Activated CD4-positive, alpha-beta T cell treated with anti-CD3 and anti-CD28 coated beads, Interleukin-2, amount 50 U/mL, for 48 hours (primary cell): ENCODE measurements around the gene KRTAP4-3.
"Not testable (repeated sequence)": the region's sequence is repeated elsewhere in the genome, so short reads cannot be mapped to it uniquely, and the experiment has no call there.

Experiments
- DNase-seq, 2 experiments: peaks; one replicate each; pipeline ENCODE4 v3.0.0-alpha.2; 2020

Gene KRTAP4-3

DNA sequence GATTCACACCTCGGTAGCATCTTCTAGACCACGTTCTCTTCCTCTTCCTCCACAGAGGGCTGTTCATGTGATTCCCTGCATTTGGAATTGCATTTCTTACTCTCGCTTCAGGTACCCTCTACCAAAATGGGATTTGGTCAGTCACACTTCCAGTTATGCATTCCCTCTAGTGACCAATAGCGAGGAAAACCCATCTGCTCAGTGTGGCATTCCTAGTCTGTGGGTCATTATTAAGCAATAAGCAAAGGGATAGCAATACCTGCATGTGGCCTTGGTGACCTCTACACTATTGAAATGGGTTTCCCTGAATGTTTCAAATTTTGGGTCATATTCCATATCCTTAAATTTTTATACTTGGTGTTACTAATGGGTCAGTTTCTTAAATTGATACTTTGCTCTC is 18.0 kb downstream of the KRTAP4-3 start:
- no peak for DNase-seq

DNA sequence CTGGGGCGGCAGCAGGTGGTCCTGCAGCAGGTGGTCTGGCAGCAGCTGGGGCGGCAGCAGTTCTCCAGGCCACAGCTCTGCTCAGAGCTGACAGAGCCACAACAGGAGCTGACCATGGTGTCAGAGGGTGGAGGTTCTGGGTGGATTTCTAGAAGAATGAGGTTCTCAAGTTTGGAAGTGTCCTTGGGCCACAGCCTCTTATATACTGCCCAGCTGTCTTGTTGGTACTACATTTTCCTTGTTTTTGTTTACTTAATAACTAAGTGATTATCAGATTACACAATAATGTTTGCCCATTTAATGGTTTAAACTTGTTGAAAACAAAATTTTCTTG is 18.4 kb downstream of the KRTAP4-3 start, which contains the start of gene KRTAP4-5:
TSS of gene KRTAP4-5 (minus strand) at position 174 of the 334 bp plus-strand sequence. CDS start at position 116, 58 bp downstream.
- no peak for DNase-seq

DNA sequence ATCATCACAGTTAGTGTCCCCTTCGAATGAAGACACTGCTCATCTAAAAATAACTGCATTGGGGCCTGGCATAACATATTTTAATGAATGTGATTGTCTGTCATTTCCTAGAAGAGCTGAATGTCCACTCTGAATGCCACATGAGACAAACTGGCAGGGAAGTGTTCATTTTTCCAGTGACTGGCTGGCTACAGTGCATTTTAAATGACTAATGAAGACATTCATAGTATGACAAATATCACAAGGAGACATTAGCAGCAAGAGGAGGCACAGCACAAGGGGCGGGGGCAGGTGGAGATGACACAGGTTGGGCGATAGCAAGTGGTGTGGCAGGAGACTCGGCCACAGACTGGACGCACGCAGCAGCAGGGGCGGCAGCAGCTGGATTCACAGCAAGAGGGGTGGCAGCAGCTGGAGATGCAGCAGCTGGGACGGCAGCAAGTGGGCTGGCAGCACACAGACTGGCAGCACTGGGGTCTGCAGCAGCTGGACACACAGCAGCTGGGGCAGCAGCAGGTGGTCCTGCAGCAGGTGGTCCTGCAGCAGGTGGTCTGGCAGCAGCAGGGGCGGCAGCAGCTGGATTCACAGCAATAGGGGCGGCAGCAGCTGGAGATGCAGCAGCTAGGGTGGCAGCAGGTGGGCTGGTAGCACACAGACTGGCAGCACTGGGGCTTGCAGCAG is 18.9 kb downstream of the KRTAP4-3 start:
- not testable (repeated sequence) for DNase-seq

DNA sequence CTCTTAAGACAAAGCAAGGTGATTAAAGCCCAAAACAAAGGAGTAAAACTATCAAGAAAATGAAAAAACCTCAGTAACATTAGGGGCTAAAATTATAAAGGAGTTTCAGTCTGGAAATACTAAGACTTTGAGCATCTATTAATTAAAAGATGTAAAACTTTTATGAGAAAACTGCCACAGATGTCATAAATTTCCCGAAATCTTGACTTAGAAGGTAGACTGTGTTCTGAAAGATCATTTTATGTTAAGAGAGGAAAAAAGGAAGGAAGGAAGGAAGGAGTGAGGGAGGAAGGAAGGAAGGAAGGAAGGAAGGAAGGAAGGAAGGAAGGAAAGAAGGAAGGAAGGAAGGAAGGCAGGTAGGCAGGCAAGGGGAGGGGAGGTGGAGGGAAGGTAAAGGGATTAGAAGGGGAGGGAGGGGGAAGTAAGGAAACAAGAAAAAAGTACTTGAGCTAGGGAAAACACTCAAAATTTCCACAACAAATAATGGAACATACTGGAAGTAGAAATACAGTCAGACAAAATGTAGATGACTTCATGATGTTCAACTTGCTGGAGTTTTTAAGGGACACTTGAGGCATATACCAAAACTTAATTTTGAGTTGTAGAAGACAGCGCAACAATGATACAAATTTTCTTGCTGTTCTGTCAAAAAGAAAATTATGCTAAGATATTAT is 20.4 kb downstream of the KRTAP4-3 start:
- DNase-seq, result no peak

DNA sequence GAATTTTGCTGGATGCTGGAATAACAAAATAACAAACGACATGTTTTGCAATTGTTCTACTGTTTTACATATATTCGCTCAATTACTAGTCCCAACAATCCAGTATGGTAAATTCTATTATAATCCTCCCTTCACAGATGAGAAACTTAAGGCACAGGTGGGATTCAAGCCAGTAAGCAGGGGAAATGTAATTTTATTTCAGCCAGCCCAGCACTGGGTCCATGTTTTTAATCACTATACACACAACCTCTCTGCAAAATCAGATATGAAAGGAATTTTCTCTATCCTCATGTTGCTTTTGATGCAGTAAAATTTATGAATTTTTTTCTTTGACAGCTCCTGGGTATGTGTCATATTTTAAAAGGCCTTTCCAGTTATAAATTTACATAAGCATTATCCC is 22.8 kb downstream of the KRTAP4-3 start:
- DNase-seq, result no peak

DNA sequence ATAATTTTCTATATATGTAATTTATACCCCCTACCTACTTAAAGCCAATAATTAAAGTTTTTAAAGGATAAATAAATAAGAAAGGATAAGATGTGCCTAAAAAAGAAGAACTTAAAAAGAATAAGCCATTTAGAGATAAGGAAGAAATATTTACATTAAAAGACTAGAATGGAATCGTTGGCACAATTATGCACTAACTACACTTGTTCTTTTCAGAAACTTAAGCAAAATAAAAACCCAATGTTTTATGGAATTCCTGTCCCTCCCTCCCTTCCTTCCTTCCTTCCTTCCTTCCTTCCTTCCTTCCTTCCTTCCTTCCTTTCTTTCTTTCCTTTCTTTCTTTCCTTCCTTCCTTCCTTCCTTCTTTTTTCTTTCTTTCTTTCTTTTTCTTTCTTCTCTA is 23.2 kb downstream of the KRTAP4-3 start:
- DNase-seq, result no peak

DNA sequence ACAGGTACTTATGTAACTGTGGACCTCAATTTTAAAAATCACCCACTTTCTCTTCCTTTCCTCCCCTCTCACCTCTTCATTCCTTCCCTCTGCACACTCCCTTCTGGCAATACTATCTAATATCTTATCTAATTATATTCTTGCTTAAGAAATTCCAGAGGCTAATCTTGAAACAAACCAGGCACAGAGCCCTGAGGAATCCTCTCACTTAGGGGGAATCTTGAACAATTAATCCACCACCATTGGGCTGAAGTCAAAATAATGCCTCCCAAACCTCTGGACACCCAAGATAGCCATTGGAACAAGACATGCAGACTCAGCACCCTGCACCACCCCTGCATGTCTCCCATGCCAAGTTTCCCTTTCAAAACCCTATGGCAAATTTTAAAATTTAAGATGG is 26.7 kb downstream of the KRTAP4-3 start:
- no peak for DNase-seq

DNA sequence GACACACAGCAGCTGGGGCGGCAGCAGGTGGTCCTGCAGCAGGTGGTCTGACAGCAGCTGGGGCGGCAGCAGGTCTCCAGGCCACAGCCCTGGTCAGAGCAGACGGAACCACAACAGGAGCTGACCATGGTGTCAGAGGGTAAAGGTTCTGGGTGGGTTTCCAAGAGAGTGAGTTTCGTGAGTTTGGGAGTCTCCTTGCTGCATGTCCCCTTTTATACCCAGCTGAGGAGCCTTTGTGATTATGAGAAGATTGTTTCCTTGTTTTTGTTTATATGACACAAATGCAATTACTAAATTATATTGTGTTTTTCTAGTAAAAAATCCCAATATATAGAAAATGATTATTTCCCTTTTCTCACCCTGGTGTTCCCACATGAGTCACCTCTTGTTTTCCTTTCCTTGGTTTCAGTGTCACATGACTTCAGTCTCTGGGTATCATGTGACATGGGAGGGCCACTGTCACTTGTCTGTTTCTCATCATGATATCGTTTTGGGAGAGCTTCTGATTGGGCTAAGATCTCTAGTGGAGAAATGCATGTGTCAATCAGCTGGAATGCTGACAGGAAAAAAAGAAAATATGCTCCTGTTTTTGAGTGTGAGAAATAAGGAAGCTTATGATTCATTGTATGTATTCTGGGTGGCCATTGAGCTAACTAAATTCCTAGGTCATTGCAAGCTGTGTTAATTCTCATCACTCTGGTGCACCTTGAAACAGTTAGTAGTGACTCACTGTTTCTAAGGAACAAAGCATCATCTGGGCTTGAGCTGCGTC is 27.5 kb downstream of the KRTAP4-3 start, which contains the start of gene KRTAP4-6:
TSS of gene KRTAP4-6 (minus strand) at position 185 of the 772 bp plus-strand sequence. CDS start at position 128, 57 bp downstream.
- no peak for DNase-seq

DNA sequence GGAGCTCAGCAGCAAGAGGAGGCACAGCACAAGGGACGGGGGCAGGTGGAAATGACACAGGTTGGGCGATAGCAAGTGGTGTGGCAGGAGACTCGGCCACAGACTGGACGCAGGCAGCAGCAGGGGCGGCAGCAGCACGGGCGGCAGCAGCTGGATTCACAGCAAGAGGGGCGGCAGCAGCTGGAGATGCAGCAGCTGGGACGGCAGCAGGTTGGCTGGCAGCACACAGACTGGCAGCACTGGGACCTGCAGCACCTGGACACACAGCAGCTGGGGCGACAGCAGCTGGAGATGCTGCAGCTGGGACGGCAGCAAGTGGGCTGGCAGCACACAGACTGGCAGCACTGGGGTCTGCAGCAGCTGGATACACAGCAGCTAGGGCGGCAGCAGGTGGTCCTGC is 28.2 kb downstream of the KRTAP4-3 start:
- not testable (repeated sequence) for DNase-seq

DNA sequence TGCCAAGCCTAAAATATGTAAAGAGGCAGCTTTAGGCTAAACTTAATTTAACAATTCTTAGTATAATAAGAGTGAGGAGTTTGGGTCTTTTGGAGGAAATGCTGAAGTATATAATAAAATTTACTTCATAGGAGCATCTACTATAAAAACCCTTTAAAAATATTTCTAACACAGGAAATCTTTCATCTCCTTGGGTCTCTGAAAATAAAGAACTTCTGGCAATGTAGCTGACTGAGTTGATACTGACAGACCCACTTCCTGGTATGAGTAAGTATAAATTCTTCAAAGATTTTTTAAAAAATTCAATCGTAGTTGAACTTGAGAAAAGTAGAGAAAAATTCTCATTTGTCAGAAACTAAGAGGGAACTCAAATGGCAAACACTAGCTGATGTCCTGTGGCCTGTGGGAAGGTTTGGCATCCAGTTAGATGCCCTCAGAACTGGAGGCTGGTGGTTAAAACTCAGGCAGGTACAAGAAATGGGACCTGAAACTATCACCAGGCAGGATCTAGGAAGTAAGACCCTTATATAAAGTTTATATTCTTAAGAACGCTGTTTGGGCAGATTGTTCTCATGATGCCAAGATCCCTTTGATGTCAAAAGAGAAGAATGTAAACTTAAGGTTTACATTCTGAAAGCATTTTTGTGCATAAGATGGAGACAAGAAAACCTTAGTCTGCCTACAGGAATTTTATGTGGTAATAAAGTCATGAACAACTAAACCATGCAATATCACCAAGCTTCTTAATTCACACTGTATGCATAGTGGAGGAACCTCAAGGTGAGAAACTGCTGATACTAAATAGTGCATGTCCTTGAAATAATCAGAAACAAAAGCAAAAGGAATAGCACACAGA is 33.9 kb downstream of the KRTAP4-3 start:
- no peak for DNase-seq

DNA sequence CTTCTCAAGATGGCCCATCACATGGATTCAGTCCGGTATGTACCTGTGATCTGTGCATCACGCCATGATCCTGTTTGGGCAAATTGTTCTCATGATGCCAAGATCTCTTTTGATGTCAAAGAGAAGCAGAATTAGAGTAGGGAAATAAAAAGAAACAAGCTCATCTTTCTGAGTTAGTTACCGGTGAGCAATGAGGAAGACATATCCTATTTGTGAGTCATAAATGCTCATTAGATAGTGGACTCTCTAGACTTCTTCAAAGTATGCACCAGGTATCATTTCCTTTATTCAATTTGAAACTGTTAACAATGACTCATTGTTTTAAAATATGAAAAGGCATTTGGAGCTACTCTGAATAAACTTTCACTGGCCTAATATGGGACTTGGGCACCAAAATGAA is 36.0 kb downstream of the KRTAP4-3 start:
- no peak for DNase-seq

DNA sequence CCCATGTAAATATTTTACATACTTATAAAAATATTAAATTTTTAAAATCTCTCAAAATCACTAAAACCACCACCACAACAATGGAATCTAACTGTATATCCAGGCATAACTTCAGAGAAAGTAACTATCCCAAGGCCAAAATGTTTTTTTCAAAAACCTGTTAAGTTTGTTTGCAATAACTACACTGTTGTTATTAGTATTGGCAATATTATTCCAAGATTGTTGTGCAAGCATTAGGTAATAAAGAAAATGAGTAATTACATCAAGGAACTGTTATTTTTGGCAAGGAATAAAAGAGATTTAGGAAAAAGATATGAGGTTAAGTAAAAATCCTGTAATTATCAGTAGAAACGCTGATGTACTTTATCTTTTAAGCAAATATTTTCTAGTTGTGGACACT is 40.6 kb downstream of the KRTAP4-3 start:
- no peak for DNase-seq

DNA sequence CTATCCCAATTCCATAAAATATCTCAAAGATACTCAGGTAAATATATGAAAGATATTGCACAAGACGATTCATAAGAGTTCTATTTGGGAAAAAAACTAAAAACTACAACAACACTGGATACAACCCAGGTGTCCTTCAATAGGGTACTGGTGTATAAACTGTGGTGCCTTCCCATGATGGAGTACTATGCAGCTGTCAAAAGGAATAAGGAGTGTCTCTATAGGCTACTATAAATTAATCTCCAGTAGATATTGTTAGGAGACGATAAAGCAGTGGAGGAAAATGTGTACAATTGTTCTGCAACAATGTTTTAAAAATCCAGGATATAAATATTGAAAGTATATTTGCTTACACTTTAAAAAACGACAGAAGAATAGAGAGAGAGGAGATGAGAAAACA is 41.6 kb downstream of the KRTAP4-3 start:
- no peak for DNase-seq

DNA sequence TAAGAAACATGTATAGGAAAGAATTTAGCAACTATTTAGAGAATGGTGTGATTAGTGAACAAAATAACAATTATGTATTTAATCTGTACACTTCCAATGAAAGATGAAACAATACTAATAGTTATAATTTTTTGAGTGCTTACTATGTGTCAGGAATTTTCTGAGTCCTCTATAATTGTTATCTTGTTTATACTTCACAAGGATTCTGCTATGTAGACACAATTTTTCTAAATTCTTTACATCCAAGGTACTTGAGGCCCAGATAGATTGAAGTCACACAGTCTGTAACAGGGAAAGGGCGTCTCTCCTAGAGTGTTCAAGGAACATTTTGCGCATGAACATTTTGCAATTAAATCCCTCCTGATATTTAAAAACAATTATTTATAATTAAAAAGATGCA is 43.0 kb downstream of the KRTAP4-3 start:
- DNase-seq, result no peak

DNA sequence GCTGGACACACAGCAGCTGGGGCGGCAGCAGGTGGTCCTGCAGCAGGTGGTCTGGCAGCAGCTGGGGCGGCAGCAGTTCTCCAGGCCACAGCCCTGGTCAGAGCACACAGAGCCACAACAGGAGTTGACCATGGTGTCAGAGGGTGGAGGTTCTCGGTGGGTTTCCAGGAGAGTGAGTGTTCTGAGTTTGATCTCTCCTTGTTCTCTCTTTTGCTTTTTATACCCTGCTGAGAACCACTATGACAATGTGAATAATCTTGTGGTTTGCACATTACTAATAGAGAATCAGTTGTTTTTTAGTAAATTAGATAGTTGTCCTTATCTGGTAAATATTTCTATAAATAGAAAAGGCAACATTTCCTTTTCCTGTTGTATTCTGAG is 44.0 kb downstream of the KRTAP4-3 start, which contains the start of gene KRTAP4-12:
TSS of gene KRTAP4-12 (minus strand) at position 192 of the 381 bp plus-strand sequence. CDS start at position 132, 60 bp downstream.
- not testable (repeated sequence) for DNase-seq

DNA sequence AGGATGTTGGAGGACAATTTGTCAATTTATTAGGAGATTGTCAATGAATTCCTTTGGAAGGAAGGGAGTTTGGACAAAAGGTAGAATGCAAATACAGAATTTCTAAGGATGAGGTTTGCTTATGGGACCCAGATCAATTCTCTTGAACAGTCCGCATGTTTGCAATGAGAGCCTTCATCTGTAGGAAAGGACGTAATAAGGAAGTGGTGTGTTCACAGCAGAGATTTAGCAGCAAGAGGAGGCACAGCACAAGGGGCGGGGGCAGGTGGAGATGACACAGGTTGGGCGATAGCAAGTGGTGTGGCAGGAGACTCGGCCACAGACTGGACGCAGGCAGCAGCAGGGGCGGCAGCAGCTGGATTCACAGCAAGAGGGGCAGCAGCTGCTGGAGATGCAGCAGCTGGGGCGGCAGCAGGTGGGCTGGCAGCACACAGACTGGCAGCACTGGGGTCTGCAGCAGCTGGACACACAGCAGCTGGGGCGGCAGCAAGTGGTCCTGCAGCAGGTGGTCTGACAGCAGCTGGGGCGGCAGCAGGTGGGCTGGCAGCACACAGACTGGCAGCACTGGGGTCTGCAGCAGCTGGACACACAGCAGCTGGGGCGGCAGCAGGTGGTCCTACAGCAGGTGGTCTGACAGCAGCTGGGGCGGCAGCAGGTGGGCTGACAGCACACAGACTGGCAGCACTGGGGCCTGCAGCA is 44.6 kb downstream of the KRTAP4-3 start:
- DNase-seq, result not testable (repeated sequence)

DNA sequence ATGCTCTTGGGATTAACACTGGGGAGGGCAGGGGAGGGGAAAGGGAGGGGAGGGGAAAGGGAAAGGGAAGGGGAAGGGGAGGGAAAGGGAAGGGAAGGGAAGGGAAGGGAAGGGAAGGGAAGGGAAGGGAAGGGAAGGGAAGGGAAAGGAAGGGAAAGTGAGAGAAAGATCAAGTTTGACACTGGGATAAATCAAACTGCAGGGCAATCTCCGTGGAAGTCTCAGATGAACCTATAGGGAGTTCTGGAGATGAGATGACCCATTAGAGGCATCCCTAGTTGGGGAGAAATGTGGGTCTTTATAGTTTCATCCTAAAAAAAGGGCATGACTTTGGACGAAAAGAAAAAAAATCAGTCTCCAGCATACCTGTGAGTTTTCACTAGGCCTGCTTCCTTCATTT is 46.3 kb downstream of the KRTAP4-3 start:
- no peak for DNase-seq

DNA sequence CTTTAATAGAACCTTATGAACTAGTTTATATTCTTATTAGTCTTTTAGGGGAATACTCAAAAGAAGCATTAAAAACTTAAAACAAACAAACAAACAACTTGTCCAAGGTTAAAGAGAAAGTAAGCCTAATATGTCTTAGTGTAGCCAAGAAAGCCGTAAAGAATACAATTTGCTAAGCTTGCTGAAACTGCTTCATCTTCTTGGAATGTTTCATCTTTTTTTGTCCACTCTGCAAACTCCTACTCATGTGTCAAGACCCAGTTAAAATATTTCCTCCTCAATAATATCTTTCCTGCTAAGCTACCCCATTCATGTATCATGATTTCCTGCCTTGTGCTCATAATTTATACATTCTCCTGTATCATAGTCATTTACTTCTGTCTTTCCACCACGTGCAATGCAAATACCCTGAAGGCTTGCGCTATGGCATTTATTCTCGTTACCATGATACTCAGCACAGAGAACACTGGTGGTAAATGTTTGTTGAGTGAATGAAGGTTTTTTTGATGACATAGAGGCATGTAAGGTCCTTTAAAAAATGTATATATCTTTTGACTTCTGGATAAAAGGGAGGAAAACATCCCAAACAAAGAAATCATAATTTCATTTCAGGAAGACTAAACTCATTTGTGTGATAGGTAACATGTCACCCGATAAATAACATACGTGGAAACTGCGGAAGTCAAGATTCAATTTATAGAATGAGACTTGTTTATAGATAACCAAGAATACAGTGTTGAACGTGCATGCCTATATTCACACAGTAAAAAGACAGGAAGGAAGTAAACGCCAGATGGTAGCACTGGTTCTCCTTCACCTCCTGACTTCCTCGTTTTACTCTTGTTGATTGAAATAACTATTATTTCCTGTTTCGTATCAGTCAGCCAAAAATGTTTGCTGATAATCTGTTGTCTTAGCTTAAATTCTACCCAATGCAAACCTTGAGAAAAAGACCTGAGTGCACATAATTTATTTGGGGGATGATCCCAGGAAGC is 48.0 kb downstream of the KRTAP4-3 start:
- not testable (repeated sequence) for DNase-seq

DNA sequence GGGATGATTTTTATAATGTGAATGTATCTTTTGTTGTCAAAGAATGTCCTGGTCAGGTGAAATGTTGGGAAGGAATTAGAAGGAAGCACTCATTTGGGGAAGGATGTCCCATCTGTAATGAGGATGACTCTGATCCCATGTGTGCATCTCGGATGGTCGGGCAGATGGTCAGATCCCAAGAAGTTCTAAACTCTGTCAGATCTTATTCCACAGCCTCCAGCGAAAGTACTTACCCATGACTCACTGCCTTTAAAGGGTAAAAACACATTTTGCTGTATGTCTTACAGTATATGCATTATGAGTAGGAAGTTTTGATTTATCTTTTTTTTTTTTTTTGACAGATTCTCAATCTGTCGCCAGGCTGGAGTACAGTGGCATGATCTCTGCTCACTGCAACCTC is 49.3 kb downstream of the KRTAP4-3 start:
- no peak for DNase-seq

DNA sequence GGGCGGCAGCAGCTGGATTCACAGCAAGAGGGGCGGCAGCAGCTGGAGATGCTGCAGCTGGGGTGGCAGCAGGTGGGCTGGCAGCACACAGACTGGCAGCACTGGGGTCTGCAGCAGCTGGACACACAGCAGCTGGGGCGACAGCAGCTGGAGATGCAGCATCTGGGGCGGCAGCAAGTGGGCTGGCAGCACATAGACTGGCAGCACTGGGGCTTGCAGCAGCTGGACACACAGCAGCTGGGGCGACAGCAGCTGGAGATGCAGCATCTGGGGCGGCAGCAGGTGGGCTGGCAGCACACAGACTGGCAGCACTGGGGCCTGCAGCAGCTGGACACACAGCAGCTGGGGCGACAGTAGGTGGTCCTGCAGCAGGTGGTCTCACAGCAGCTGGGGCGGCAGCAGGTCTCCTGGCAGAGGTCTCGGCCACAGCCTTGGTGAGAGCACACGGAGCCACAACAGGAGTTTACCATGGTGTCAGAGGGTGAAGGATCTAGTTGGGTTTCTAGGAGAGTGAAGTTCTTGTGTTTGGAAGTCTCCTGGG is 50.1 kb downstream of the KRTAP4-3 start, which contains the start of gene KRTAP4-11:
TSS of gene KRTAP4-11 (minus strand) at position 528 of the 541 bp plus-strand sequence. CDS start at position 470, 58 bp downstream.
- DNase-seq, result not testable (repeated sequence)
